Activated naive CD4-positive, alpha-beta T cell treated with anti-CD3 and anti-CD28 coated beads, Interleukin-2, amount 50 U/mL, for 72 hours (primary cell): ENCODE measurements around the gene ZNF419. TPM values are rescaled to one million over a fixed set of nuclear protein-coding genes. Genes with fewer than 3 reads are reported as not detected.
A peak's percentile ranks its signal among the peaks of the same experiment; 100 is the strongest.
"Not testable (repeated sequence)": the region's sequence is repeated elsewhere in the genome, so short reads cannot be mapped to it uniquely, and the experiment has no call there.

Experiments used
- ATAC-seq, 2 donors: fragments of 150-1000 bp; cut with Tn5 transposase; 2 replicates each; pipeline ENCODE4 v1.10.0; 2021; ENCODE audit warnings: mild to moderate bottlenecking in 2 of 2, moderate library complexity in 2 of 2
- DNase-seq, 2 donors: peaks; one replicate each; pipeline ENCODE4 v3.0.0; 2021 to 2022; ENCODE audit warnings: low spot score in 2 of 2
- H3K27ac Mint-ChIP-seq, 2 donors: one replicate each; pipeline ENCODE4 v1.8.0; 2022; ENCODE audit warnings: mild to moderate bottlenecking in 2 of 2, mixed read lengths in 2 of 2
- H3K36me3 Mint-ChIP-seq, 2 donors: one replicate each; pipeline ENCODE4 v1.8.0; 2022; ENCODE audit warnings: mixed read lengths in 2 of 2
- H3K9me3 Mint-ChIP-seq, 2 donors: one replicate each; pipeline ENCODE4 v1.8.0; 2022; ENCODE audit warnings: mixed read lengths in 2 of 2
- total RNA-seq, 2 donors: library from RNA; stranded (reverse); gene quantifications; one replicate each; pipeline ENCODE4 v1.2.3, GENCODE V29; 2022

ZNF419 gene
- total RNA-seq: 1 to 10 TPM; 3.7 to 6.8 TPM

DNA sequence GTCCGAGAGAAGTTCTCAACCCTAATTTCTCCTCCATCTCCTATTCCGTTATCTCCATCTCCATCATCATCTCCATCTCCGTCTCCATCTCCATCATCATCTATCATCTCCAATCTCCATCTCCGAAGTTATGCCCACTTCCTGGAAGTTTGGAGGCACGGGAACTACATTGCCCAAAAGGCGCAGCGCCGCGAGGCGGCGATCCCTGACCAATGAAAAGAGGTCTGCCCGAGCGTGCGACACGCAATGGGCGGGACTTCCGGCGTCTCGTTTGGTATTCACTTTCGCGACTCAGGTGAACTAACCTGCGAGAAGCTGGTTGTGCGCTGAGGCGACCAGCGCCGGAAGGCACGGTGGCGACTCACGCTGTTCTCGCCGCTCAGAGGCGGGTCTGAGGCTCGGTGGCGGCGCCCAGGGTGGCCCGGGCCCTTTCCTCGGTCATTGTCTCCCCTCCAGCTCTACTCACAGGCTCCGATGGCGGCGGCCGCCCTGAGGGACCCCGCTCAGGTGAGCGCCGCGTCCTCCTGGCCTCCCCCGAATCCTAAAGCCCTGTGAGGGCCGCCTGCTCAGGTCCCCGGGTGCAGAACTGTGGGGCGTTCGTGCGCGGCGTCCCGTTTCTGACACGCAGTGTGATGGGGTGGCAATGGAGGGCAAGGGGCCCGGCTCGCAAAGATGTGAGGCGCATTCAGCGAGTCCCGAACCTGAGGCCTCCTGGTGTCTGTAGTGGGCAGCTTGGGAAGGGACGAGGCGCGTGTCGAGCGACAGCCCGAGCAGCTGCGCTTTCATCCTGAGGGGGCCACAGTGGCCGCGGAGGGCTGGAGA is at the start of gene ZNF419:
Gene ZNF419 (plus strand): TSS at position 274 of the 822 bp plus-strand sequence. CDS start 201 bp downstream, at position 475.
- Mint-ChIP-seq H3K9me3 (peaks cover 33 to 45% of the 10 kb centered on the region in 2 donors), H3K27ac (peak within 1 kb of the TSS; percentile 78 to 91), H3K36me3 (peaks cover 61 to 66% of the 10 kb centered on the region in 2 donors)
- DNase-seq (peak; percentile 90 to 92), ATAC-seq (peak; percentile 99 to 100)

DNA sequence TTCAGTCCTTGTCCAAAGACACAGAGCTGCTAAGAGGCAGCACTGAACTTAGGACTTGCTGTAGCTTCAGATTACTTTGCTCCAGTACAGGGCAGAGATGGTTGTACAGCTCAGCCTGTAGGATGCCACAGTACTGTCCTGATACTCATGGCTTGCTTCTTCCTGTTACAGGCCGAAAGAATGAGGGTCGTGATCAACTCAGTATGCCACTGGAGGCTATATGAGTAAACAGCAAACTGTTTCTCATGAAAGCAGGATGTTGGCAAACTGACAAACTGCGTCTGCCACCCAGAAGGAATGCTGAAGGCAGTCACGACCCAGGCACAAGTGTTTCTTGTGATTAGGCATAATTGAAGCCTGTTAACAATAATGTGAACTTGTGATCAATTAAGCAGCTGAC is 49.6 kb upstream of the ZNF419 start:
- no peak overlapping the region for H3K27ac Mint-ChIP-seq
- ATAC-seq (no peak), DNase-seq (no peak)
- H3K9me3 Mint-ChIP-seq: peaks cover 44 to 60% of the 10 kb centered on the region in 2 donors
- peaks cover 74 to 89% of the 10 kb centered on the region in 2 donors for H3K36me3 Mint-ChIP-seq

DNA sequence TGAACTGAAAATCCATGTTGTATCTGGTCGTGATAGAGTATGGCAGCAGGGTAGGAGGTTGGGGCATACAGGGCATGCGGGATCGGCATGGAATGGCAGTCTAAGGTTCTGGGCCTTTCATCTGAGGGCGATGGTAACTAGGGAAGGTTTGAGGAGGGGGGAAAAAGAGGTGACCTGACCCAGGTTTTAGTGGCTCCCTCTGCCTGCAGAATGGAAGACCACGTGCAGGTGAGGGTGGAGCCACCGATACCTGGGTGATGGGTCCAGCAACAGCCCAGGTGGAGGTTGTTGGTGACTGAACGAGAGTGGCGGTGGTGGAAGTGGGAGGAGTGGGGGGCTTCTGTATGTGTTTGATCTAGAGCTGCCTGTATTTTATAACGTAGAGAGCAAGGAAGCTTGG is 48.6 kb upstream of the ZNF419 start:
- Mint-ChIP-seq H3K36me3 (peaks cover 84 to 90% of the 10 kb centered on the region in 2 donors), H3K27ac (no peak overlapping the region), H3K9me3 (peaks cover 52 to 54% of the 10 kb centered on the region in 2 donors)
- DNase-seq (no peak), ATAC-seq (no peak)

DNA sequence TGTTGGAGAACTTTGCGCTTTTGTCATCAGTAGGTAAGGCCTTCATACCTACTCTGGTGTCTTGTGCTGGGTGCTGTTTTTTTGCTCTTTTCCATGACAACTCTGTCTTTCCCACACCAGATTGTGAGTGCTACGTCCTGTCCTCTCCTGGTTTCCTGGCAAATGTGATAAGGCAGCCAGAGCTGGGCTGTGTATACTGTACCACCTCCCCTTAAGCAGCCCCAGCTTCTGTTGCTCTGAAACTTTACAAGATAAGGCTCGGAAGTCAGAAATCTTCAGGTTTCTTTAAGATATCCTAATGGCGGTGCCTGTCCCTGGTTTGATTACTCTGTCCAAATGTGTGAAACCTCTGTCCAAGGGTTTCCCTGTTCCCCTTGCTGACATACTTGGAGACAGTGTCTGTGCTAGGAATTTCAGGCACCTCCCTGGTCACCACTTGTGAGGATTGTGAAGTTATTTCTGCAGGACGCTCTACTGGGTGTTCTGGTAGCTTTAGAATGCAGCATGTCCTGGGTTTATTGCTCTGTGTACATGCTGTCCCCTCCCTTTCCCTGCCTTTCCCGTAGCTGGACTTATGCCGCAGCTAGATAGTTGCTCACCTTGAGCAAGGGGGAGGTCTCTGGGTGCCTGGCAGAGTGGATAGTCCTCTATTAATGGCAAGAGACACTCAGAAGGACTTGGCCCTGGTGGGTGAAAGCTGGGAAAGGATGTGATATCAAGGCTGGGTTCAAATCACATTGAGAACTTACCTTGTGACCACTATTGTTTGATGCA is 45.4 kb upstream of the ZNF419 start:
- Mint-ChIP-seq H3K9me3 (peaks cover 55 to 57% of the 10 kb centered on the region in 2 donors), H3K27ac (no peak overlapping the region), H3K36me3 (peaks cover 84 to 90% of the 10 kb centered on the region in 2 donors)
- no peak for DNase-seq
- no peak for ATAC-seq

DNA sequence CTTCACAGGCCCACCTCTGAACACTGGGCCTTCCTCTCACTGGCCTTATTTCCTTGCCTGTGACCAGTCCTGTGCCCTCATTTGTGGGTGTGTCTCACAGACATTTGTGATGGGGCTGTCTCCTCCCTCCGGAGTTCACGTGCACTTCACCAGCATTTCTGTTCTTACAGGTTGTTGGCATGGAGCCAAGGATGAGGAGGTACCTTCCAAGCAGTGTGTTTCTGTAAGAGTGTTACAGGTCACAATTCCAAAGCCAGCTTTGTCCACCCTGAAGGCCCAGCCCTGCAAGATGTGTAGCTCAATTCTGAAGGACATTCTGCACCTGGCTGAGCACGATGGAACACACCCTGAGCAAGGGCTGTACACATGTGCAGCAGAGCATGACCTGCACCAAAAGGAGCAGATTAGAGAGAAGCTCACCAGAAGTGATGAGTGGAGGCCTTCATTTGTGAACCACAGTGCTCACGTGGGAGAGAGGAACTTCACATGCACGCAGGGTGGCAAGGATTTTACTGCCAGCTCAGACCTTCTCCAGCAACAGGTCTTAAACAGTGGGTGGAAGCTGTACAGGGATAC is 44.3 kb upstream of the ZNF419 start:
- peaks cover 79 to 82% of the 10 kb centered on the region in 2 donors for H3K36me3 Mint-ChIP-seq
- H3K27ac Mint-ChIP-seq: no peak overlapping the region
- ATAC-seq (no peak), DNase-seq (no peak)
- peaks cover 55 to 57% of the 10 kb centered on the region in 2 donors for H3K9me3 Mint-ChIP-seq

DNA sequence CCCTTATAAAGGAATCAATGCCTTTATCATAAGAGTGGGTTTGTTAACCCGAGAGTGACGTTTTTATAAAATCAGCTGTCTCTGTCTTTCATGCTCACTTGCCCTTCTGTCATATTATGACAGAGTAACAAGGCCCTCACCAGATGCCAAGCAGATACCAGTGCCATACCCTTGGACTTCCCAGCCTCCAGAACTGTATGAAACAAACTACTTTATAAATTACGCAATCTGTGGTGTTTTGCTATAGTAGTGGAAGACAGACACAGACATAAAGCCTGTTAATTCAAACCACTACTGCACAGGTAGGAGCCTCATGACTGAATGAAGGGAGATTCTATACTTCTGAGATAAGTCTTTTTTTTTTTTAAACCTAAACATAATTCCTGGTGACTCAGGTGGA is 35.2 kb upstream of the ZNF419 start:
- peaks cover 52 to 57% of the 10 kb centered on the region in 2 donors for H3K36me3 Mint-ChIP-seq

DNA sequence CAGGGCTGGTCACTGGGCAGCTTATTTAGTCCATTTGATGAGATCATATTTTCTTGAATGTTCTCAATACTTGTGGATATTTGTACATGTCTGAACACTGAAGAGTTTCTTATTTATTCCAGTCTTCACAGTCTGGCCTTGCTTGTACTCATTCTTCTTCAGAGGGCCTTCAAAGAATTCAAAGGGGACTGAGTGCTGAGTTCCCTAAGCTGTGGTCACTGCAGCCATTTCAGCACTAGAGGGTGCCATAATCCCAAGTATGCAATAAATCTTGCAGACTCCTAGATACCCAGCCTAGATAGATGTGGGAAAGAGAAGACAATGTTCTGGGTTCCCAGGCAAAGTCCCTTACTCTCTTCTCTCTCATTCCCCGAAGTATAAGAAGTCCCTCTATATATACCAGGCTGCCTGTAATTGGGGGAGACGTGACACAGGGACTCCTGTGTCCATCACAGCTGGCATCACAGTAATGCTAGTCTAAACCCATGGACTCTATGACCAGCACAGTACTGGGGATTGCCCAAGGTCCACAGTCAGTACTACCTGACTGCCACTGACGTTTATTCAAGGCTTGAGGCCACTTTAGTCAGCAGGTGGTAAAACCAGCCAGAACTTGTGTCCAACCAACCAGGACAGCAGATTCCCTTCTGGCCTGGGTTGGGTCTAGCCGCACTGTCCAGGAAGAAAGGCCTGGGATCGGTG is 21.7 kb upstream of the ZNF419 start:
- DNase-seq: peak in 1 of 2 donors; percentile 17
- Mint-ChIP-seq H3K27ac (no peak overlapping the region), H3K36me3 (peaks cover 40 to 57% of the 10 kb centered on the region in 2 donors), H3K9me3 (peaks cover 45 to 58% of the 10 kb centered on the region in 2 donors)
- ATAC-seq: peak; percentile 55 to 66

More for the DNA sequence above, 35.2 kb upstream of the ZNF419 start:
- DNase-seq (no peak), ATAC-seq (no peak)
- Mint-ChIP-seq H3K9me3 (peaks cover 22 to 28% of the 10 kb centered on the region in 2 donors), H3K27ac (no peak overlapping the region)

DNA sequence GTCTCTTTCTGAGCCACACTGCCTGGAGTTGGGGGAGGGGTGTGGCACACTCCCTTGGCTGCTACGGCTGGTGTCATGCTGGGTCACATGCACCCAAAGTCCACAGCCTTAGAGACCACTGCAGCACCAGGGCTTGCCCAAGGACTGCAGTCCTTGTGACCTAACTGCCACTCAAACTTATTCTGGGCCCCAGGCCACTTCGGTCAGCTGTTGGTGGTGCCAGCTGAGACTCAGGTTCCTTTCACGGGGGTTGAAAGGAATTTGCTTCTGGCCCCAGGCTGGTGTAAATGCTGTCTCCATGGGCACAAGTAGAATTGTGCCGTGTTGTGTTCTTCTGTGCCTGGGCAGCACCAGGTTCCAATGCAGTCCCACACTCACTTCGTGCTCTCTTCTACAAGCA is 21.1 kb upstream of the ZNF419 start:
- H3K36me3 Mint-ChIP-seq: peaks cover 46 to 61% of the 10 kb centered on the region in 2 donors
- no peak overlapping the region for H3K27ac Mint-ChIP-seq
- H3K9me3 Mint-ChIP-seq: peaks cover 50 to 58% of the 10 kb centered on the region in 2 donors
- no peak for ATAC-seq
- DNase-seq: no peak

DNA sequence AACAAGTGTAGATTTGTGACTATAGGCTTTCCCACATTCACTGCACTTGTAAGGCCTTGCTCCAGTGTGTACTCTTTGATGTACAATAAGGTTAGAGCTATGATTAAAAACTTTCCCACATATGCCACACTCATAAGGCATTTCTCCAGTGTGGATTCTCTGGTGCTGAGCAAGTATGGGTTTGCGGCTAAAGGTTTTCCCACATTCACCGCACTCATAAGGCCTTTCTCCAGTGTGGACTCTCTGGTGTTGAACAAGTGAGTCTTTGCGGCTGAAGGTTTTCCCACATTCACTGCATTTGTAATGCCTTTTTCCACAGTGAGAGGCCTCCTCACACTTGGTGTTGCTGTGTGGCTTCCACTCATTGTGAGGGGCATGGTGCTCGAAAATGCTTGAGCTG is 13.9 kb upstream of the ZNF419 start:
- Mint-ChIP-seq H3K27ac (no peak overlapping the region), H3K9me3 (peaks cover 68 to 86% of the 10 kb centered on the region in 2 donors), H3K36me3 (peaks cover 87 to 96% of the 10 kb centered on the region in 2 donors)
- no peak for ATAC-seq
- no peak for DNase-seq

DNA sequence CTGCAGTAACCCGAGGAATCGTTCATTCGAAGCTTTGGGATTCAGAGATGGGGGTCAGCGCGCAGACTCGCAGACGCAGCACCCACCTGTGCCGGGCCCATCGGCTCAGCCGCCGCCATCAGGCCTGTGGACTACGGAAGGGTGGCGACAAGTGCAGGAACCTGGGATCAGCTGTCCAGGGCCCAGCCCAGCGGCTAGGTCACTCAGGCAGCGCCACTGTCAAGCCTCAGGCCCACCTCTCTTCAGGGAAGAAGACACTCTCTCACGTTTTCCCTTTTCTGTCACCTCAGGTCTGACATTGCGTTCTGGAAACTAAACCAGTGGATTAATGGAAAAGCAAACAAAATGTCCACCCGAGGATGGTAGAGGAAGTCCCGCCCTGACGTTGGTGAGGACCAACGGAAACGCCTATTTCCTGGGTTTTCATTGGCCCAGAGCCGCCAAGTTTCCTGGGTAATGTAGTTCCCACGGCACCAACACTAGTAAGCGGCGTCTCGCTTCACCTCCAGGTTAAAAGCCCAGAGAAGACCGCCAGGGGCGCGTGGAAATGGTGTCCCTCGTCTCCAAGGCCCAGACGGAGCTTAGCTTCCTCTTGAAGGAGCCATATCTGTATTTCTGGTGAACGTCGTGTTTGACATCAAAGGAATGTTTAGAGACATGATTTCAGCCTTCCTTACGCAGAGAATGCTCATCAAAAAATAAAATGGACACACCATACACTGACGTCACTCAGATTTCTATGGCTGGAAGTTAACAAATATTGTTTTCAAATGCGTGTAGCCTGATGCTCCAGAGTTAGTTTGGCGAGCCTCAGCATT is 10.2 kb upstream of the ZNF419 start, which contains the start of gene ZNF772:
Gene ZNF772 (minus strand): TSS at position 376 of the 818 bp plus-strand sequence. CDS start 257 bp downstream, at position 119.
- ATAC-seq: peak; percentile 100
- Mint-ChIP-seq H3K9me3 (peaks cover 58 to 68% of the 10 kb centered on the region in 2 donors), H3K36me3 (peaks cover 71 to 77% of the 10 kb centered on the region in 2 donors), H3K27ac (peak within 1 kb of the TSS; percentile 90 to 93)
- peak; percentile 78 to 84 for DNase-seq

DNA sequence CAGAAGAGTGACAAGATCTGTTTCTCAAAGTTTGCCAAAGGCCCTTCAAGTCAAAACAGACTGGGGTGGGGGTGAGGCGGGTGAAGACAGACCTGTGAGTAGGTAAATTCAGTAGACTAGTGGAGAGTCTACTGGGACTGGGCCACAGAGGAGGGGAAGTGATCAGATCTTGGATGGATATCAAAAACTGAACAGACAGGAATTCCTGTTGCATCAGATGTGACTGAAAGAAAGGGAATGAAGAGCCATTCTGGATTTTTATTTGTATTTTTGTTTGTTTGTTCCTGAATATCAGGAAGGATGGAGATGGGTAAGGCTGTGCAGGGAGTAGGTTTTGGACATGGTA is 722 bp downstream of the ZNF419 start:
- ATAC-seq, DNase-seq: not testable (repeated sequence)
- Mint-ChIP-seq H3K27ac (peak overlapping the region in 1 of 2 donors; percentile 78), H3K9me3 (peaks cover 38 to 47% of the 10 kb centered on the region in 2 donors), H3K36me3 (peaks cover 67 to 72% of the 10 kb centered on the region in 2 donors)

DNA sequence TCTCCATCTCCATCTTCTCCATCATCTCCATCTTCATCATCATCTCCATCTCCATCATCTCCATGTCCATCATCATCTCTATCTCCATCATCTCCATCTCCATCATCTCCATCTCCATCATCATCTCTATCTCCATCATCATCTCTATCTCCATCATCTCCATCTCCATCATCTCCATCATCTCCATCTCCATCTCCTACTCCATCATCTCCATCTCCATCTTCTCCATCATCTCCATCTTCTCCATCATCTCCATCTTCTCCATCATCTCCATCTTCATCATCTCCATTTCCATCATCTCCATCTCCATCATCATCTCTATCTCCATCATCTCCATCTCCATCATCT is 11.8 kb downstream of the ZNF419 start:
- DNase-seq, ATAC-seq: not testable (repeated sequence)
- Mint-ChIP-seq H3K36me3 (peaks cover 62 to 70% of the 10 kb centered on the region in 2 donors), H3K27ac (peak overlapping the region; percentile 86 to 96), H3K9me3 (peaks cover 37 to 41% of the 10 kb centered on the region in 2 donors)

DNA sequence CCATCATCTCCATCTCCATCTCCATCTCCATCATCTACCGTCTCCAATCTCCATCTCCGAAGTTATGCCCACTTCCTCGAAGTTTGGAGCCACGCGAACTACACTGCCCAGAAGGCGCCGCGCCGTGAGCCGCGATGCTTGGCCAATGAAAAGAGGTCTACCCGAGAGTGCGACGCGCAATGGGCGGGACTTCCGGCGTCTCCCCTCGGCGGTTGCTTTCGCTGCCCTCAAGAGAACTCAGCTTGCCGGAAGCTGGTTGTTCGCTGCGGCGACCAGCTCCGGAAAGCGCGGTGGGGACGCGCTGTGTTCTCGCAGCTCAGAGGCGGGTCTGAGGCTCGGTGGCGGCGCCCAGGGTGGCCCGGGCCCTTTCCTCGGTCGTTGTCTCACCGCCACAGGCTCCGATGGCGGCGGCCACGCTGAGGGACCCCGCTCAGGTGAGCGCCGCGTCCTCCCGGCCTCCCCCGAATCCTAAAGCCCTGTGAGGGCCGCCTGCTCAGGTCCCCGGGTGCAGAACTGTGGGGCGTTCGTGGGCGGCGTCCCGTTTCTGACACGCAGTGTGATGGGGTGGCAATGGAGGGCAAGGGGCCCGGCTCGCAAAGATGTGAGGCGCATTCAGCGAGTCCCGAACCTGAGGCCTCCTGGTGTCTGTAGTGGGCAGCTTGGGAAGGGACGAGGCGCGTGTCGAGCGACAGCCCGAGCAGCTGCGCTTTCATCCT is 12.3 kb downstream of the ZNF419 start, which contains the start of gene ZNF773:
Gene ZNF773 (plus strand): TSS at position 259 of the 716 bp plus-strand sequence. CDS start 143 bp downstream, at position 402.
- peak; percentile 100 for ATAC-seq

DNA sequence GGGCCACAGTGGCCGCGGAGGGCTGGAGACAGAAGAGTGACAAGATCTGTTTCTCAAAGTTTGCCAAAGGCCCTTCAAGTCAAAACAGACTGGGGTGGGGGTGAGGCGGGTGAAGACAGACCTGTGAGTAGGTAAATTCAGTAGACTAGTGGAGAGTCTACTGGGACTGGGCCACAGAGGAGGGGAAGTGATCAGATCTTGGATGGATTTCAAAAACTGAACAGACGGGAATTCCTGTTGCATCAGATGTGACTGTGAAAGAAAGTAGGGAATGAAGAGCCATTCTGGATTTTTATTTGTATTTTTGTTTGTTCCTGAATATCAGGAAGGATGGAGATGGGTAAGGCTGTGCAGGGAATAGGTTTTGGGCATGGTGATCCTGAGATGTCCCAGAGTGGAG is 12.8 kb downstream of the ZNF419 start:
- Mint-ChIP-seq H3K36me3 (peaks cover 64 to 71% of the 10 kb centered on the region in 2 donors), H3K9me3 (peaks cover 33 to 39% of the 10 kb centered on the region in 2 donors), H3K27ac (peak overlapping the region; percentile 86 to 89)
- not testable (repeated sequence) for ATAC-seq, DNase-seq

More for the DNA sequence above, 12.3 kb downstream of the ZNF419 start, which contains the start of gene ZNF773:
- Mint-ChIP-seq H3K36me3 (peaks cover 62 to 70% of the 10 kb centered on the region in 2 donors), H3K27ac (peak within 1 kb of the TSS; percentile 86 to 96), H3K9me3 (peaks cover 37 to 39% of the 10 kb centered on the region in 2 donors)
- DNase-seq: peak; percentile 90 to 93
